Measurements from ENCODE around the gene AK1.
"Not testable (repeated sequence)": the region's sequence is repeated elsewhere in the genome, so short reads cannot be mapped to it uniquely, and the experiment has no call there.

The AK1 gene

DNA sequence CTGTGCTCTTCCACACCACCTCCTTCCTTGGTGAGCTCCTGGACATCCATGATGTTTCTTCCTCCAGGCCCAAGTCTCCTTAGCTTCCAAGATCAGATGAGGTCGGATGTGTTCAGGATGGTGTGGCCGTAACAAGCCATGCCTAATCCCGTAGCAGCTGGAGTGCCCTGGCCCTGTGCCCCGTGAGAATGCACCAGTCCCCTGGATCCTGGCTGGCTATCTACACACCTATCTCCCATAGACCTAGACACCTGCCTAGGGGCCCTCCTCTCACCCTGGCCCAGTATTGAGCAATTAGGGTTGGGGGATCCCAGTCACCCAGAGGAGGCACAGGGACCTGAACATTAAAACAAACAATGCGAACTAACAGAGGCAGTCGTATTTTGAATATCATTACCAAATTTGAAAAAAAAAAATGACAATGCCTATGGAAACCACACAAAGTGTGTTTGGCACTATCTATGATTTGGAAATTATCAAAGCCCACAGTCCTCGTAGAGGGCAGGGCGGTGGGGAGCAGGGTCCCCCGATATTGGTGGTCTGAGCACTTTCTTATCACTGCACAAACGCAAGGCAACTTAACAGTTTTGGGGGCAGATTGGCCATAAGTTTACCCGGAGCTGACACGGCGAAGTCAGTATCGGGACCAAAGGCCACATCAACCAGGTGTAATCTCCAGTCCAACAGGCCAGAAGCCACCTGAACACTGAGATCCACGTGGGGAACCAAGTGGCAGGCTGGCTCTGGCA is 36.2 kb downstream of the AK1 start:
- Histone ChIP-seq H3K4me3 (ENCODE audit: low read length) (no peak overlapping the region), H3K27ac (ENCODE audit: low read depth, low read length) (no peak overlapping the region), H3K27me3 (ENCODE audit: insufficient read depth, low read length) (no peaks in the 10 kb centered on the region), H3K9me3 (ENCODE audit: insufficient read depth, low read depth, low read length) (no peaks in the 10 kb centered on the region), H3K4me1 (ENCODE audit: insufficient read depth, low read length) (peaks cover 8% of the 10 kb centered on the region; the same call in 1 of the 2 replicates), H3K36me3 (ENCODE audit: insufficient read depth, low read length) (no peaks in the 10 kb centered on the region), H3K9ac (ENCODE audit: low read depth, low read length) (no peak overlapping the region)
- 94% methylated on average over 15 of the region's 15 CpGs for WGBS

DNA sequence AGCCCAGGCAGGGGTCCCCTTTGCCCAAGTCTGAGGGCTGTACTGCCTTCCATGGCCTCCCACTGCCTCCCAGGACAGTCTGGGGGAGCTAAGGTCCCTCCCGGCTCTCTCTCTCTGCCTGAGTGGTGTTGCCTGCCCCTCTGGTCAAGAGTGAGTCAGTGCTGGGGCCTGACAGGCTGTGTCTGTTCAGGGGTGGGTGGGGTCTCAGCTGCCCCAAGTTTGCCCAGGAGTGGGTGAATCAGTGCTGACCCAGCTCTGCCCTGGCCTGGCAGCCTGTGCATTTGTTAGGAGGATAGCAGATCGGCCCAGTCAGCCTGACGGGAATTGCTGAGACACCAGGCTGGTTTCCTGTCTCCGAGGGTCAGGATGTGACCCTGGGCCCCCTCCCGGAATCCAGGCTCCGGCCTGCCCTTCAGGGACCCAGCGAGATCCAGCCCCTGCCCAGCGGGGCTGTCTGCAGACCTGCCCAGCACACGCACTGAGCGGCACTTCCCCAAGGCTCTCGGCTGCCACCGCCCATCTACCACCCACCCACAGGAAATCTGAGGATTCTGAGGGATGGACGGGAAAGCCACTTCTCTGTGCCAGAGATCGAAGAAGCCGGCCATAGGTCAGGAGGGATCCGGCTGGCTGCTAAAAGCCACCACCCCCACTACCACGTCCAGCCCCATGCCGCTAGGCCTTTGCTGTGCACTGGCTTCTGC is 38.9 kb downstream of the AK1 start:
- H3K27ac ChIP-seq (ENCODE audit: low read depth, low read length) = no peak overlapping the region
- 82% methylated on average over 18 of the region's 18 CpGs for WGBS
- no peak overlapping the region for H3K9ac ChIP-seq (ENCODE audit: low read depth, low read length)
- no peaks in the 10 kb centered on the region for H3K27me3 ChIP-seq (ENCODE audit: insufficient read depth, low read length)
- no peak overlapping the region for H3K4me3 ChIP-seq (ENCODE audit: low read length)
- H3K9me3 ChIP-seq (ENCODE audit: insufficient read depth, low read depth, low read length) = no peaks in the 10 kb centered on the region
- no peaks in the 10 kb centered on the region for H3K36me3 ChIP-seq (ENCODE audit: insufficient read depth, low read length)
- peaks cover 3% of the 10 kb centered on the region; the same call in 1 of the 2 replicates for H3K4me1 ChIP-seq (ENCODE audit: insufficient read depth, low read length)

DNA sequence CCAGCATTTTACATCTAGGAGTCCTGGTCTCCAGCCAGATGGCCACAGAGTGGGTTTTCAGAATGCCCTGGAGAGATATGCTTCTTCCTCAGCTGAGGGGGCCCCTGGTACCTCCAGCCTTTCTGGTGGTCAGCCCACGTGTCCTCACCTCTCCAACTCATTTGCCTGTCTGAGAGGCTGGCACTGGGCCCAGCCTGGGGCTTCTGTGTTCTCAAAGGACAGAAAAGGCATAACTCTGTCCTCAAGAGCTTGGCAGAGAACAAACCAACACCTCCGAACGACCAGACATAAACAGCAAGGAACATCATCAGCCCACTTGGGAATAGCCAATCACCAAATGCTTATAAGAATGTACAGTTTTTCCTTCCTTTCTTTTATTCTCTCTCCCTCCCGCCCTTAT is 40.1 kb downstream of the AK1 start:
- no peaks in the 10 kb centered on the region for H3K9me3 ChIP-seq (ENCODE audit: insufficient read depth, low read depth, low read length)
- no peaks in the 10 kb centered on the region for H3K36me3 ChIP-seq (ENCODE audit: insufficient read depth, low read length)
- H3K9ac ChIP-seq (ENCODE audit: low read depth, low read length) = no peak overlapping the region
- no peak overlapping the region for H3K27ac ChIP-seq (ENCODE audit: low read depth, low read length)
- WGBS = 87% methylated on average over 4 of the region's 4 CpGs
- no peaks in the 10 kb centered on the region for H3K27me3 ChIP-seq (ENCODE audit: insufficient read depth, low read length)
- H3K4me1 ChIP-seq (ENCODE audit: insufficient read depth, low read length) = peaks cover 3% of the 10 kb centered on the region; the same call in 1 of the 2 replicates
- no peak overlapping the region for H3K4me3 ChIP-seq (ENCODE audit: low read length)

DNA sequence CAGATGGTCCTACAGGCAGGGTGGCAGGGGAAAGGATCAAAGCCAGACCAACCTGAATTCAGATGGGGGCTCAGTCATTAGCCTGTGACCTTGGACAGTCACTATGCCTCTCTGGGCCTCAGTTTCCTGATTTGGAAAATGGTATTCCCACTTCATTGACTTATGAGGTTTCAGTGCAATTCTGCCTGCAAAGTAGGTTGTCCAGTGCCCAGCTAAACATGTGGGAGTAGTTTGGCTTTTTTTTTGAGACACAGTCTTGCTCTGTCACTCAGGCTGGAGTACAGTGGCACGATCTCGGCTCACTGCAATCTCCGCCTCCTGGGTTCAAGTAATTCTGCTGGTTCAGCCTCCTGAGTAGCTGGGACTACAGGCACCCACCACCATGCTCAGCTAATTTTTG is 40.9 kb downstream of the AK1 start:
- H3K4me1 ChIP-seq (ENCODE audit: insufficient read depth, low read length); H3K36me3 ChIP-seq (ENCODE audit: insufficient read depth, low read length); H3K27me3 ChIP-seq (ENCODE audit: insufficient read depth, low read length); H3K4me3 ChIP-seq (ENCODE audit: low read length); H3K27ac ChIP-seq (ENCODE audit: low read depth, low read length); H3K9me3 ChIP-seq (ENCODE audit: insufficient read depth, low read depth, low read length); H3K9ac ChIP-seq (ENCODE audit: low read depth, low read length): not testable (repeated sequence)
- 98% methylated on average over 3 of the region's 3 CpGs for WGBS

DNA sequence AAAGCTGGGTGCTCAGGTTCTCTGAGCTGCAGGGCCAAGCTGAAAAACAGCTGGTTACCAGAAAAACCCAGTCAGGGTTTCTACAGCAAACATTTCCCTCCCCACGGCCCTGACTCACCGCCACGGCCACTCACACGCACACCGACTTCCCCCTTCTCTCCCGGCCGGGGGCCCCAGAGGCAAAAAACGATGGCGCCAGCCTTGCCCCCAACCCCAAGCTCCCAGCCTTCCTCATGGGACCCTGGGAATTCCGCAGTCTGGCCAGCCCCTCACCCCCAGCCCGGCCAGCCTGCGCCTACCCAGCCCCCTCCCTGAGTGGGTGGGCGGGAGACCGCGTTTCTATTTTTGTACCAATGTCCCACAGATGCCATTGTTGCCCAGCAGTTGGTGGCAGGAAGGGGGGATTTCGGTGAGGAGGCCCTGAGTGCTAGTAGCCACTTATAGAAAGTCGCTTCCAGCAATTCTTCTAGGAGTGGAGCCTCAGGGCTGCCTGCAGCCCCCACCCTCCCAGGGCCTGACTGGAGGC is 41.4 kb downstream of the AK1 start:
- Histone ChIP-seq H3K9ac (ENCODE audit: low read depth, low read length) (no peak overlapping the region), H3K9me3 (ENCODE audit: insufficient read depth, low read depth, low read length) (no peaks in the 10 kb centered on the region), H3K27me3 (ENCODE audit: insufficient read depth, low read length) (no peaks in the 10 kb centered on the region), H3K4me3 (ENCODE audit: low read length) (no peak overlapping the region), H3K27ac (ENCODE audit: low read depth, low read length) (no peak overlapping the region), H3K4me1 (ENCODE audit: insufficient read depth, low read length) (peaks cover 3% of the 10 kb centered on the region; the same call in 1 of the 2 replicates), H3K36me3 (ENCODE audit: insufficient read depth, low read length) (no peaks in the 10 kb centered on the region)
- WGBS = 68% methylated on average over 17 of the region's 17 CpGs

DNA sequence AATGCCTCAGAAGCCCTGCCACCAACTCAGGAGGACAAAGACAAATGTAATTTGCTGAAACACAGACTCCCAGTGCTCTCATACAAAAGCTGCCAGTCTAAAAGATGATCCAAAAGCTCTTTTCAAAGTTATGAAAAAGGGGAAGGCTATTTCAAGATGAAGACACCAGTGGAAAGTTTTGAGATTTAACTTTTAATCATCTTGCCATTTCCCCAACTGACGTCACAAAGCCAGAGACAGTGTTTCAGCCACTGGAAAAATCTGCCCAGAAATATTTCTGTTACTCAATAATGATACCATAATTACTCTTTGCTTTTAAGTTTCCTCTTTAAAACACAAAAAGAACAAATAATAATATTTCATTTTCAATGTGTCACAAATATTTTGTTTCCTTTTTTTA is 43.9 kb downstream of the AK1 start:
- WGBS = 77% methylated on average over 1 of the region's 1 CpG
- H3K4me3 ChIP-seq (ENCODE audit: low read length) = no peak overlapping the region
- H3K4me1 ChIP-seq (ENCODE audit: insufficient read depth, low read length) = peaks cover 8% of the 10 kb centered on the region
- no peaks in the 10 kb centered on the region for H3K9me3 ChIP-seq (ENCODE audit: insufficient read depth, low read depth, low read length)
- no peaks in the 10 kb centered on the region for H3K27me3 ChIP-seq (ENCODE audit: insufficient read depth, low read length)
- H3K9ac ChIP-seq (ENCODE audit: low read depth, low read length) = no peak overlapping the region
- H3K36me3 ChIP-seq (ENCODE audit: insufficient read depth, low read length) = no peaks in the 10 kb centered on the region
- no peak overlapping the region for H3K27ac ChIP-seq (ENCODE audit: low read depth, low read length)

DNA sequence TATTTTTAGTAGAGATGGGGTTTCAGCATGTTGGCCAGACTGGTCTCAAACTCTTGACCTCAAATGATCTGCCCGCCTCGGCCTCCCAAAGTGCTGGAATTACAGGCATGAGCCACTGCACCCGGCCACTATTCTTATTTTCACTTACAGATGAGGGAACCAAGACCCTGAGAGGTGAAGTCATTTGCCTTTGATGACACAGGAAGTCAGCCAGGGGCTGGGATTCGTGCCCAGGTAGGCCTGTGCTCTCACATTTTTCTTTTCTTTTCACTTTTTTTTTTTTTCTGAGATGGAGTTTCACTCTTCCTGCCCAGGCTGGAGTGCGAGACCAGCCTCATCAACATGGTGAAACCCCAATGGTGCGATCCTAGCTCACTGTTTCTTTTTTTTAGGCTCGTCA is 45.2 kb downstream of the AK1 start:
- no peaks in the 10 kb centered on the region for H3K36me3 ChIP-seq (ENCODE audit: insufficient read depth, low read length)
- no peaks in the 10 kb centered on the region for H3K9me3 ChIP-seq (ENCODE audit: insufficient read depth, low read depth, low read length)
- no peak overlapping the region for H3K9ac ChIP-seq (ENCODE audit: low read depth, low read length)
- peaks cover 2% of the 10 kb centered on the region; the same call in 1 of the 2 replicates for H3K27me3 ChIP-seq (ENCODE audit: insufficient read depth, low read length)
- peaks cover 8% of the 10 kb centered on the region for H3K4me1 ChIP-seq (ENCODE audit: insufficient read depth, low read length)
- H3K27ac ChIP-seq (ENCODE audit: low read depth, low read length) = no peak overlapping the region
- no peak overlapping the region for H3K4me3 ChIP-seq (ENCODE audit: low read length)
- WGBS = 85% methylated on average over 7 of the region's 7 CpGs

DNA sequence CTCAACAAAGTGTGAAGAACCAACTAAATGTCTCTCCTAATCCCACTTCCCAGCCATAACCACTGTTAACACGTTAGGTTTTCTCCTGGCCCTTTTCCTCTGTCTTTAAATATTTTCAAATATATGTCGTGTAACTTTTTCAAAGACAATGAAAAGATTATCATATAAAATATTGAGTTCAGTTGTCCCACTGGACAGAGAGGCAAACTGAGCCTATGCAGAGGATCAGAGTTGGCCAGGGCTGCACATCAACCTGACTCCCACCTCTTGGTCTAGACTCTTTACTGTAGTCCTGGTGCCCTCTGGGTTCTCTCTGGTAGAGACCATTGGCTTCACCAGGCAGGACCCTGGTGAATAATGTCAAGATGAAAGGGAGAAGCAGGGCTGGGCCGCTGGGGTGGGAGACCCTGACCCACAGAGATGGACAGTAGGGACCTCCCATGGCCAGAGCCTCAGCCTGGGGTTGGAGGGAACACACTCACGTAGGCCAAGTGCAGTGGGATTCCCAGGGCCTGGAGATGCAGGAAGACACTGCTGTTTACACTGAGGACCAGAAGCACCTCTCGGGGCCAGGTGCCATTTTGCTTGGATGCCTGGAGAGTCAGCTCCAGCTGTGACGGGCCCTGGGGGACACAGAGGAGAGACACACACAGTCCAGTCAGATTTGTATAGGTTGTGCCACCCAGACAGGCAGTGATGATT is 48.1 kb downstream of the AK1 start:
- peaks cover 9% of the 10 kb centered on the region; the same call in 1 of the 2 replicates for H3K27me3 ChIP-seq (ENCODE audit: insufficient read depth, low read length)
- WGBS = 88% methylated on average over 5 of the region's 6 CpGs

DNA sequence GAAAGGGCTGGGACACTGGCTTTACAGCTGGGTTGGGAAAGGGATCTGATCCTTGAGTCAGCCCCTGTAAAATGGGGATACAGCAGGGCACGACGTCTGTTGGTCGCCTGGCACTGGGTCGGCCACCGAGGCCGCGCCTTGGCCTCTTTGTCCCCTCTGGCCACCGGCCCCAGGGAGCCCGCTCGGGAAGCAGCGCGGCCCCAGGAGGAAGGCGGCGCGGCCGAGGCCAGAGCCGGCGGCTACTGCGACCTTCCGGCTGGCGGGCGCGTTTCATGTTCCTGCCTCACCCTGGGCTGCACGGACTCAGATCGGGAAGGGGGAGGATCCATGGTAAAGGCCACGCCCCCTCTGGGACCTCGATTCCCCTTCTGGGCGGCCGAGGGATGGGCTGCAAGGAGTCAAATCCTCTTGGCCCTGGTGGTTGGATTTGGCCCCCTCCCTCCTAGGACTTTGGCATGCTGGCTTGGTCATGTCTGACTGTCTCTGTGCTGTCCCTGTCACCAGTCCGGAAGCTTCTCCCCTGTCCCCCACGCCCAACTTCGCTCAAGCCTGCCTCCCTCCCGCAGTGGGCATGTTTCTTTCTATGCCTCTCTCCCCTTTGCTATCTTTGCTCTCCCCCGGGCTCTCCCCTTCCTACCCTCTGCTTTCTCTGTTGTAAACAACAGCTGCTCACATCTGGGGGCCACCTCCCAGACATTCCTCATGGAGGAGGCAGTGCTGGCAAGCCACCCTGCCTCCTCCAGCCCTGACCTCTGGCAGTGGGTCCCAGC is 49.0 kb downstream of the AK1 start:
- Histone ChIP-seq H3K27me3 (ENCODE audit: insufficient read depth, low read length) (peaks cover 9% of the 10 kb centered on the region; the same call in 1 of the 2 replicates), H3K9ac (ENCODE audit: low read depth, low read length) (peak overlapping the region; percentile 46; the same call in 1 of the 2 replicates), H3K4me1 (ENCODE audit: insufficient read depth, low read length) (peaks cover 5% of the 10 kb centered on the region), H3K36me3 (ENCODE audit: insufficient read depth, low read length) (no peaks in the 10 kb centered on the region), H3K4me3 (ENCODE audit: low read length) (peak overlapping the region; percentile 40), H3K27ac (ENCODE audit: low read depth, low read length) (no peak overlapping the region), H3K9me3 (ENCODE audit: insufficient read depth, low read depth, low read length) (no peaks in the 10 kb centered on the region)
- 3% methylated on average over 34 of the region's 34 CpGs for WGBS

More for the DNA sequence above, 48.1 kb downstream of the AK1 start:
- H3K9me3 ChIP-seq (ENCODE audit: insufficient read depth, low read depth, low read length) = no peaks in the 10 kb centered on the region
- no peak overlapping the region for H3K27ac ChIP-seq (ENCODE audit: low read depth, low read length)
- H3K9ac ChIP-seq (ENCODE audit: low read depth, low read length) = no peak overlapping the region
- no peak overlapping the region for H3K4me3 ChIP-seq (ENCODE audit: low read length)
- H3K4me1 ChIP-seq (ENCODE audit: insufficient read depth, low read length) = peaks cover 5% of the 10 kb centered on the region
- H3K36me3 ChIP-seq (ENCODE audit: insufficient read depth, low read length) = no peaks in the 10 kb centered on the region

DNA sequence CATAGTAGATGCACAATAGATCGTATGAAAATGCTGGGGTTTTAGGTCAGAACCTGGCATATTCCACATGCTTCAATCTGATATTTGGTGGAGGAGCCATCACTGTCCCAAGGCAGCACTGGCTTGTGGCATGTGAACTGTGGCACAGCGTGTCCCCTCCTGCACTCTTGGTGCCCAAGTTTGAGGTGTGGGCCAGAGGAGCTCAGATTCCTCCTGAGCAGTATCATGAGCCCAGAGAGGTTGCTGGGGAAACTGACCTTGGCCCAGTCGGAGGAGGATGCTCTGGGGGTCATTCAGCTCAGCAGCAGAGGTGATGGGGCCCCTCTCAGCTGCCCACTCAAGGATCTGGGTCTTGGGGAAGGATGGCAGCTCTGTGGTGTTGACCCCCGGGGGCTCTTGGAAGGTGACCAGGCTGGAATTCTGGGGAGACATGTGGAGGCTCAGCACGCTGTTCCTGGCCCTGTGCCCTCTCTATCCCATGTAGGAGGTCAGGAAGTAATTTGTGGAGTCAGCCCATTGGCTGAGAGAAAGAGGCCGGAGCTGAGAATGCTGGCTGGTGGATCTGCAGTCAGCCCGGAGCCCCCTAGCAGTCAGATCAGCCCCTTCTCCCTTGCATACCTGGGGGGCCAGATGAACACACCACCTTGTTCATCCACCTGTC is 51.1 kb downstream of the AK1 start:
- 90% methylated on average over 7 of the region's 7 CpGs for WGBS
- H3K27me3 ChIP-seq (ENCODE audit: insufficient read depth, low read length) = peaks cover 9% of the 10 kb centered on the region; the same call in 1 of the 2 replicates
- H3K36me3 ChIP-seq (ENCODE audit: insufficient read depth, low read length) = no peaks in the 10 kb centered on the region
- H3K27ac ChIP-seq (ENCODE audit: low read depth, low read length) = no peak overlapping the region
- no peak overlapping the region for H3K9ac ChIP-seq (ENCODE audit: low read depth, low read length)
- no peaks in the 10 kb centered on the region for H3K9me3 ChIP-seq (ENCODE audit: insufficient read depth, low read depth, low read length)
- H3K4me1 ChIP-seq (ENCODE audit: insufficient read depth, low read length) = peaks cover 5% of the 10 kb centered on the region
- no peak overlapping the region for H3K4me3 ChIP-seq (ENCODE audit: low read length)
